DND-41 (cell line): Measurements from ENCODE around the gene MEG3.

Experiments
- ATAC-seq: fragments of 200-7000 bp; cut with Tn5 transposase; 3 replicates; pipeline ENCODE4 v1.9.1; 2021; ENCODE audit warnings: low read depth; ENCODE audit not compliant: insufficient read depth
- DNase-seq: peaks from one replicate; pipeline ENCODE4 v3.0.0-alpha.2; 2020
- H2AFZ ChIP-seq: 2 replicates; pipeline ENCODE4 v1.6.0; 2012; ENCODE audit warnings: low read depth, low read length
- H3K27ac ChIP-seq: 2 replicates; pipeline ENCODE4 v1.5.1; 2012; ENCODE audit warnings: low read length, inconsistent platforms
- H3K27me3 ChIP-seq: fragments of 200-600 bp; sonication (generic); 2 replicates; pipeline ENCODE4 v1.6.0; 2012; ENCODE audit warnings: low read length, mild to moderate bottlenecking, inconsistent platforms; ENCODE audit not compliant: insufficient read depth, poor library complexity
- H3K36me3 ChIP-seq: 2 replicates; pipeline ENCODE4 v1.5.1; 2012; ENCODE audit warnings: low read length, inconsistent platforms; ENCODE audit not compliant: insufficient read depth
- H3K4me1 ChIP-seq: 2 replicates; pipeline ENCODE4 v1.5.1; 2012; ENCODE audit warnings: mild to moderate bottlenecking, low read length; ENCODE audit not compliant: insufficient read depth
- H3K4me2 ChIP-seq: 2 replicates; pipeline ENCODE4 v1.6.0; 2012; ENCODE audit warnings: mild to moderate bottlenecking, moderate library complexity, low read length, inconsistent platforms; ENCODE audit not compliant: insufficient read depth
- H3K4me3 ChIP-seq, 2 experiments: fragments of 200-600 bp in 1 of 2; shearing (Covaris generic) in 1 of 2; 2 replicates each; pipeline ENCODE4 v1.5.1; 2012 to 2016; ENCODE audit warnings: inconsistent platforms in 2 of 2, low read length in 2 of 2, mild to moderate bottlenecking in 2 of 2, low read depth in 1 of 2, moderate library complexity in 1 of 2
- H3K79me2 ChIP-seq: 2 replicates; pipeline ENCODE4 v1.6.0; 2012; ENCODE audit warnings: low read length, inconsistent platforms; ENCODE audit not compliant: insufficient read depth
- H3K9ac ChIP-seq: 2 replicates; pipeline ENCODE4 v1.6.0; 2012; ENCODE audit warnings: low read depth, mild to moderate bottlenecking, inconsistent platforms, low read length, moderate library complexity
- H3K9me3 ChIP-seq: 2 replicates; pipeline ENCODE4 v1.5.1; 2012; ENCODE audit warnings: low read length, moderate library complexity, mild to moderate bottlenecking, inconsistent platforms; ENCODE audit not compliant: insufficient read depth, severe bottlenecking
- H4K20me1 ChIP-seq: 2 replicates; pipeline ENCODE4 v1.6.0; 2012; ENCODE audit warnings: low read length; ENCODE audit not compliant: insufficient read depth
- CTCF ChIP-seq: IDR thresholded peaks from 2 replicates; pipeline ENCODE4 v1.5.1; 2012; ENCODE audit warnings: borderline replicate concordance, low read length, moderate library complexity, mild to moderate bottlenecking; ENCODE audit not compliant: poor library complexity, severe bottlenecking; ENCODE audit errors: extremely low read depth
- EZH2 ChIP-seq: IDR thresholded peaks from 3 replicates; pipeline ENCODE4 v1.6.1; 2012; ENCODE audit warnings: borderline replicate concordance, low read depth, mild to moderate bottlenecking, moderate library complexity, low read length, inconsistent platforms; ENCODE audit not compliant: severe bottlenecking

The MEG3 gene

GRCh38 chr14:100860556-100861187 lies 34.8 kb downstream of the MEG3 start:
- ATAC-seq: no peak
- Histone ChIP-seq H3K9me3 (peaks cover 5% of the 10 kb centered on the region), H3K4me1 (no peaks in the 10 kb centered on the region), H3K27me3 (peaks cover 6% of the 10 kb centered on the region), H3K4me3 (no peak overlapping the region), H3K27ac (no peak overlapping the region), H3K4me2 (no peak overlapping the region), H2AFZ (no peak overlapping the region), H3K36me3 (no peaks in the 10 kb centered on the region), H3K79me2 (no peaks in the 10 kb centered on the region), H4K20me1 (no peaks in the 10 kb centered on the region), H3K9ac (no peak overlapping the region)
- no peak for DNase-seq
- no peak for TF ChIP-seq CTCF
- no peak for TF ChIP-seq EZH2

GRCh38 chr14:100861188-100861936 lies 35.4 kb downstream of the MEG3 start:
- TF ChIP-seq CTCF (no peak), EZH2 (no peak)
- Histone ChIP-seq H3K9ac (no peak overlapping the region), H2AFZ (no peak overlapping the region), H3K79me2 (no peaks in the 10 kb centered on the region), H3K4me3 (no peak overlapping the region), H3K4me2 (no peak overlapping the region), H3K36me3 (no peaks in the 10 kb centered on the region), H3K9me3 (peaks cover 5% of the 10 kb centered on the region), H3K27ac (no peak overlapping the region), H3K27me3 (peaks cover 6% of the 10 kb centered on the region), H3K4me1 (no peaks in the 10 kb centered on the region), H4K20me1 (no peaks in the 10 kb centered on the region)
- DNase-seq: no peak
- no peak for ATAC-seq

GRCh38 chr14:100861937-100862247 lies 36.0 kb downstream of the MEG3 start:
- no peak overlapping the region for H2AFZ ChIP-seq
- no peak overlapping the region for H3K9ac ChIP-seq
- no peak for DNase-seq
- no peak overlapping the region for H3K4me3 ChIP-seq
- H3K79me2 ChIP-seq: no peaks in the 10 kb centered on the region
- TF ChIP-seq CTCF (no peak), EZH2 (no peak)
- H3K4me2 ChIP-seq: no peak overlapping the region
- peaks cover 6% of the 10 kb centered on the region for H3K27me3 ChIP-seq
- no peaks in the 10 kb centered on the region for H3K4me1 ChIP-seq
- no peak for ATAC-seq
- H3K27ac ChIP-seq: no peak overlapping the region
- H3K9me3 ChIP-seq: peaks cover 5% of the 10 kb centered on the region
- 0 out of 2 replicates have a peak, but pooled peaks cover under 1% of the 10 kb centered on the region for H4K20me1 ChIP-seq
- no peaks in the 10 kb centered on the region for H3K36me3 ChIP-seq
